ENCODE results near the gene AHDC1. TPM values are rescaled to one million over a fixed set of nuclear protein-coding genes. Genes with fewer than 3 reads are reported as not detected.

AHDC1 gene
- total and polyA plus RNA-seq, 2 donors (not counting 3 experiments of a cell fraction or from before 2014, with no cell fraction given): 7.0 to 32.1 TPM

DNA sequence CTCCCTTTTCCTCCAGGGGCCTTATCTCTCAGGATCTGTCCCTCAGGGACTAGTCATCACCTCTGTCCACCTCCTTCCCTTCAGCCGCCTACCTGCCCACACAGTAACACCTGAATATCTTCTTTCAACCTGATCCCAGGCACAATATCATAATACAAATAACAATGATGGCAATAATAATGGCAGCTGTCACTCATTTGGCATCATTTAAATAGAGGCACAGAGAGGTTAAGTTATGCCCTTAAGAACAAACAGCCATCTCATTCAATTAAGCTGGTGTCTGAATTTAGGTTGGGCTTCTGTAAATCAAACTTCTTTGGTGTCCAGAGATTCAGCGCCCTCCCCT, 47.5 kb downstream of the AHDC1 start:
- Histone ChIP-seq H3K4me1 (ENCODE audit: control insufficient read depth, extremely low read depth, insufficient read depth, low read length) (peaks cover 10% of the 10 kb centered on the region), H3K9ac (replicated peaks; ENCODE audit: extremely low read depth, insufficient read depth, low read length) (no peak overlapping the region), H3K9me1 (replicated peaks; ENCODE audit: control insufficient read depth, extremely low read depth, insufficient read depth, low read length) (no peaks in the 10 kb centered on the region), H3K27me3 (ENCODE audit: control insufficient read depth in 2 of 2, insufficient read depth in 2 of 2, low read length in 2 of 2) (no peaks in the 10 kb centered on the region), H3K79me2 (ENCODE audit: control insufficient read depth, insufficient read depth, low read length) (no peaks in the 10 kb centered on the region), H4K20me1 (replicated peaks; ENCODE audit: control insufficient read depth, extremely low read depth, insufficient read depth, low read length) (no peaks in the 10 kb centered on the region), H2AFZ (ENCODE audit: low read depth, low read length) (no peak overlapping the region), H3K4me2 (ENCODE audit: insufficient read depth, low read length) (no peak overlapping the region), H3K36me3 (ENCODE audit: control insufficient read depth in 2 of 2, extremely low read depth in 1 of 2, insufficient read depth in 2 of 2, low read length in 2 of 2) (peaks cover 2 to 28% of the 10 kb centered on the region in 2 experiments), H3K27ac (ENCODE audit: insufficient read depth, low read depth, low read length) (no peak overlapping the region), H3K9me3 (replicated peaks; ENCODE audit: control insufficient read depth, insufficient read depth, low read length) (no peaks in the 10 kb centered on the region), H3K4me3 (replicated peaks in 1 of 3; ENCODE audit: insufficient read depth in 1 of 3, low read depth in 1 of 3, low read length in 3 of 3) (no peak overlapping the region)
- DNase-seq (ENCODE audit: low read depth, low spot score): no peak
- intact Hi-C loops (cut with micrococcal nuclease) (loop anchor here (1.0 kb wide), 3 partner anchors 50 to 255 kb away; no protein-coding TSS in a partner anchor), dilution Hi-C loops (cut with MboI; ENCODE audit: extremely low pct_ligation_motif_present, low sequenced_read_pairs) (no loop called here)
- TF ChIP-seq POLR2AphosphoS5 (IDR thresholded peaks at IDR 0.05; ENCODE audit: insufficient read depth, low read depth, low read length): no peak
- TF ChIP-seq, protein P1, sequence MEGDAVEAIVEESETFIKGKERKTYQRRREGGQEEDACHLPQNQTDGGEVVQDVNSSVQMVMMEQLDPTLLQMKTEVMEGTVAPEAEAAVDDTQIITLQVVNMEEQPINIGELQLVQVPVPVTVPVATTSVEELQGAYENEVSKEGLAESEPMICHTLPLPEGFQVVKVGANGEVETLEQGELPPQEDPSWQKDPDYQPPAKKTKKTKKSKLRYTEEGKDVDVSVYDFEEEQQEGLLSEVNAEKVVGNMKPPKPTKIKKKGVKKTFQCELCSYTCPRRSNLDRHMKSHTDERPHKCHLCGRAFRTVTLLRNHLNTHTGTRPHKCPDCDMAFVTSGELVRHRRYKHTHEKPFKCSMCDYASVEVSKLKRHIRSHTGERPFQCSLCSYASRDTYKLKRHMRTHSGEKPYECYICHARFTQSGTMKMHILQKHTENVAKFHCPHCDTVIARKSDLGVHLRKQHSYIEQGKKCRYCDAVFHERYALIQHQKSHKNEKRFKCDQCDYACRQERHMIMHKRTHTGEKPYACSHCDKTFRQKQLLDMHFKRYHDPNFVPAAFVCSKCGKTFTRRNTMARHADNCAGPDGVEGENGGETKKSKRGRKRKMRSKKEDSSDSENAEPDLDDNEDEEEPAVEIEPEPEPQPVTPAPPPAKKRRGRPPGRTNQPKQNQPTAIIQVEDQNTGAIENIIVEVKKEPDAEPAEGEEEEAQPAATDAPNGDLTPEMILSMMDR (IDR thresholded peaks at IDR 0.05; ENCODE audit: extremely low read depth in 1 of 2, insufficient read depth in 1 of 2, low read depth in 1 of 2, low read length in 2 of 2): no peak
- TF ChIP-seq, protein P2, sequence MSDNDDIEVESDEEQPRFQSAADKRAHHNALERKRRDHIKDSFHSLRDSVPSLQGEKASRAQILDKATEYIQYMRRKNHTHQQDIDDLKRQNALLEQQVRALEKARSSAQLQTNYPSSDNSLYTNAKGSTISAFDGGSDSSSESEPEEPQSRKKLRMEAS (IDR thresholded peaks at IDR 0.05; ENCODE audit: insufficient read depth, insufficient read length): no peak
- TF ChIP-seq POLR2A (IDR thresholded peaks at IDR 0.05; ENCODE audit: low read depth, low read length): no peak
- no peak for TF ChIP-seq EZH2 (IDR thresholded peaks at IDR 0.05; ENCODE audit: borderline replicate concordance, low read depth, low read length, severe bottlenecking)
- ChIA-PET CTCF (interaction anchor here (0.6 to 11.5 kb wide), 50 partner anchors 9 to 256 kb away, joined by 3 to 455 read pairs (median 7); partner anchors contain the start of genes AHDC1, IFI6 and WASF2), POLR2A (interaction anchor here (1.1 to 2.3 kb wide), 4 partner anchors 14 to 48 kb away, joined by 3 to 15 read pairs (median 4); partner anchors contain the start of gene AHDC1)
- FAIRE-seq: no peak
- no TSS peak for BruUV-seq (replicated peaks)
